Gastroesophageal sphincter (tissue), 4 donors: ENCODE measurements around the gene TADA1. TPM values are rescaled to one million over a fixed set of nuclear protein-coding genes. Genes with fewer than 3 reads are reported as not detected.

Source experiments
- ATAC-seq: fragments of 150-250 bp; one replicate; pipeline ENCODE4 v1.9.1; 2016; ENCODE audit warnings: mild to moderate bottlenecking, moderate library complexity
- H3K27ac ChIP-seq, 4 donors: fragments of 200-600 bp; sonication (generic) in 3 of 4; 1 replicate in 3 of 4; 2 replicates in 1 of 4; pipeline ENCODE4 v1.5.1; 2016 to 2019
- H3K27me3 ChIP-seq: fragments of 200-600 bp; sonication (generic); one replicate; pipeline ENCODE4 v1.5.1; 2019
- H3K36me3 ChIP-seq, 2 donors: fragments of 200-600 bp; sonication (generic); one replicate each; pipeline ENCODE4 v1.5.1; 2019; ENCODE audit warnings: control low read depth in 1 of 2
- H3K4me1 ChIP-seq, 3 donors: fragments of 200-600 bp; sonication (generic); 1 replicate in 2 of 3; 2 replicates in 1 of 3; pipeline ENCODE4 v1.5.1; 2016 to 2019; ENCODE audit warnings: control low read depth in 2 of 3
- H3K4me3 ChIP-seq, 2 donors: fragments of 200-600 bp; sonication (generic); one replicate each; pipeline ENCODE4 v1.5.1; 2019; ENCODE audit warnings: mild to moderate bottlenecking in 1 of 2, moderate library complexity in 1 of 2
- H3K9me3 ChIP-seq, 3 donors: fragments of 200-600 bp; sonication (generic); one replicate each; pipeline ENCODE4 v1.5.1; 2017 to 2019; ENCODE audit warnings: control low read depth in 2 of 3
- CTCF ChIP-seq, 4 experiments: fragments of 200-600 bp in 2 of 4; fragments of 450-650 bp in 2 of 4; sonication (generic) in 1 of 4; IDR thresholded peaks; one replicate each; pipeline ENCODE4 v1.5.1; 2017 to 2019; ENCODE audit warnings: antibody characterized with exemption in 4 of 4, mild to moderate bottlenecking in 2 of 4, moderate library complexity in 2 of 4
- EP300 ChIP-seq: sonication (generic); formaldehyde crosslinking; IDR thresholded peaks from one replicate; pipeline ENCODE4 v1.6.1; 2017; ENCODE audit warnings: antibody characterized with exemption, mild to moderate bottlenecking
- POLR2A ChIP-seq, 2 donors: fragments of 450-650 bp; IDR thresholded peaks; one replicate each; pipeline ENCODE4 v1.6.1; 2017; ENCODE audit warnings: antibody characterized with exemption in 2 of 2, mild to moderate bottlenecking in 2 of 2, moderate library complexity in 1 of 2
- POLR2AphosphoS5 ChIP-seq: sonication (generic); formaldehyde crosslinking; IDR thresholded peaks from one replicate; pipeline ENCODE4 v1.6.1; 2017; ENCODE audit warnings: antibody characterized with exemption
- WGBS, 2 donors: methylation state at CpG; one replicate each; pipeline ENCODE4 v1.1.5; 2018; ENCODE audit warnings: low coverage in 1 of 2; 5-methylcytosine and 5-hydroxymethylcytosine counted together
- total RNA-seq, 4 donors: library from RNA; depleted of rRNA; stranded (reverse); fragments of >200 nt; gene quantifications; one replicate each; pipeline ENCODE4 v1.1.0, GENCODE V29; 2016

The TADA1 gene
- total RNA-seq, 4 donors from 2014 or later, result 9.5 to 16.2 (median 13.6) TPM

GRCh38 chr1:166852918-166853317 lies 23.1 kb downstream of the TADA1 start:
- ATAC-seq, result no peak
- Histone ChIP-seq H3K4me3 (no peak overlapping the region), H3K4me1 (peaks cover 0 to 7% (median under 1%) of the 10 kb centered on the region in 3 donors), H3K36me3 (peaks cover 0 to 96% of the 10 kb centered on the region in 2 donors), H3K27ac (no peak overlapping the region), H3K9me3 (no peaks in the 10 kb centered on the region), H3K27me3 (no peaks in the 10 kb centered on the region)
- no peak for TF ChIP-seq POLR2AphosphoS5
- no peak for TF ChIP-seq CTCF (IDR thresholded peaks at IDR 0.05)
- no peak for TF ChIP-seq EP300
- no peak for TF ChIP-seq POLR2A (IDR thresholded peaks at IDR 0.05)
- 0 to 43% methylated on average over 1 of the region's 1 CpG for WGBS, 2 donors

GRCh38 chr1:166849135-166849534 lies 26.9 kb downstream of the TADA1 start:
- no peak for ATAC-seq
- no peaks in the 10 kb centered on the region for H3K27me3 ChIP-seq
- H3K4me3 ChIP-seq, result no peak overlapping the region
- peaks cover 0 to 45% (median 9%) of the 10 kb centered on the region in 3 donors for H3K4me1 ChIP-seq
- WGBS, 2 donors, result 100% methylated on average over 5 of the region's 20 CpGs; no CpG with 5 or more reads in 1 of the 2 donors
- TF ChIP-seq CTCF (IDR thresholded peaks at IDR 0.05), result no peak
- no peak for TF ChIP-seq POLR2A (IDR thresholded peaks at IDR 0.05)
- TF ChIP-seq POLR2AphosphoS5, result no peak
- TF ChIP-seq EP300, result no peak
- no peaks in the 10 kb centered on the region for H3K9me3 ChIP-seq
- H3K27ac ChIP-seq, result no peak overlapping the region
- peaks cover 0 to 96% of the 10 kb centered on the region in 2 donors for H3K36me3 ChIP-seq

- peaks cover 3 to 54% (median 17%) of the 10 kb centered on the region in 3 donors for H3K4me1 ChIP-seq
- no peak overlapping the region for H3K27ac ChIP-seq
- H3K27me3 ChIP-seq, result no peaks in the 10 kb centered on the region
- ATAC-seq, result no peak
- no peak overlapping the region for H3K4me3 ChIP-seq
- H3K9me3 ChIP-seq, result no peaks in the 10 kb centered on the region
- no peak for TF ChIP-seq POLR2AphosphoS5
- TF ChIP-seq POLR2A (IDR thresholded peaks at IDR 0.05), result no peak
- TF ChIP-seq CTCF (IDR thresholded peaks at IDR 0.05), result no peak
- TF ChIP-seq EP300, result no peak
- H3K36me3 ChIP-seq, result peaks cover 0 to 96% of the 10 kb centered on the region in 2 donors
Observed at GRCh38 chr1:166848193-166848592, 27.9 kb downstream of the TADA1 start.

GRCh38 chr1:166844791-166845190 lies 31.3 kb downstream of the TADA1 start:
- Histone ChIP-seq H3K27me3 (no peaks in the 10 kb centered on the region), H3K9me3 (no peaks in the 10 kb centered on the region), H3K4me1 (peaks cover 8 to 88% (median 29%) of the 10 kb centered on the region in 3 donors), H3K36me3 (peaks cover 0 to 85% of the 10 kb centered on the region in 2 donors), H3K4me3 (no peak overlapping the region), H3K27ac (peak overlapping the region in 3 of 4 donors; percentile 41 to 70 (median 65))
- 40 to 56% methylated on average over 1 to 4 of the region's 7 CpGs for WGBS, 2 donors
- ATAC-seq, result no peak
- TF ChIP-seq EP300, result no peak
- TF ChIP-seq CTCF (IDR thresholded peaks at IDR 0.05), result no peak

- ATAC-seq, result no peak
- Histone ChIP-seq H3K9me3 (no peaks in the 10 kb centered on the region), H3K27ac (peak overlapping the region in 3 of 4 donors; percentile 65 to 72 (median 70)), H3K36me3 (peaks cover 0 to 77% of the 10 kb centered on the region in 2 donors), H3K4me1 (peaks cover 8 to 88% (median 29%) of the 10 kb centered on the region in 3 donors), H3K27me3 (no peaks in the 10 kb centered on the region), H3K4me3 (no peak overlapping the region)
- WGBS, 2 donors, result 30 to 32% methylated on average over 1 to 4 of the region's 7 CpGs
- TF ChIP-seq POLR2A (IDR thresholded peaks at IDR 0.05) (no peak), EP300 (no peak), POLR2AphosphoS5 (no peak), CTCF (IDR thresholded peaks at IDR 0.05) (no peak)
Observed at GRCh38 chr1:166843769-166844596, 32.1 kb downstream of the TADA1 start.
